GM12875 (cell line): Measurements from ENCODE around the gene UGT1A8.

Source experiments
- H3K4me3 ChIP-seq: one replicate; pipeline ENCODE4 v1.5.1; 2011; ENCODE audit warnings: low read depth, low read length, control low read depth
- TF ChIP-seq, protein P1 (sequence below): IDR thresholded peaks from 2 replicates; pipeline ENCODE4 v1.5.1; 2011; ENCODE audit warnings: low read depth, mild to moderate bottlenecking, control low read depth, inconsistent platforms, low read length, moderate library complexity, borderline replicate concordance; ENCODE audit not compliant: insufficient read depth

The UGT1A8 gene

DNA sequence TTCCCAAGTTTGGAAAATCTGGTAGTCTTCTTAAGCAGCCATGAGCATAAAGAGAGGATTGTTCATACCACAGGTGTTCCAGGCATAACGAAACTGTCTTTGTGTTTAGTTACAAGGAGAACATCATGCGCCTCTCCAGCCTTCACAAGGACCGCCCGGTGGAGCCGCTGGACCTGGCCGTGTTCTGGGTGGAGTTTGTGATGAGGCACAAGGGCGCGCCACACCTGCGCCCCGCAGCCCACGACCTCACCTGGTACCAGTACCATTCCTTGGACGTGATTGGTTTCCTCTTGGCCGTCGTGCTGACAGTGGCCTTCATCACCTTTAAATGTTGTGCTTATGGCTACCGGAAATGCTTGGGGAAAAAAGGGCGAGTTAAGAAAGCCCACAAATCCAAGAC is 154.7 kb downstream of the UGT1A8 start:
- H3K4me3 ChIP-seq = no peak overlapping the region
- TF ChIP-seq, protein P1, sequence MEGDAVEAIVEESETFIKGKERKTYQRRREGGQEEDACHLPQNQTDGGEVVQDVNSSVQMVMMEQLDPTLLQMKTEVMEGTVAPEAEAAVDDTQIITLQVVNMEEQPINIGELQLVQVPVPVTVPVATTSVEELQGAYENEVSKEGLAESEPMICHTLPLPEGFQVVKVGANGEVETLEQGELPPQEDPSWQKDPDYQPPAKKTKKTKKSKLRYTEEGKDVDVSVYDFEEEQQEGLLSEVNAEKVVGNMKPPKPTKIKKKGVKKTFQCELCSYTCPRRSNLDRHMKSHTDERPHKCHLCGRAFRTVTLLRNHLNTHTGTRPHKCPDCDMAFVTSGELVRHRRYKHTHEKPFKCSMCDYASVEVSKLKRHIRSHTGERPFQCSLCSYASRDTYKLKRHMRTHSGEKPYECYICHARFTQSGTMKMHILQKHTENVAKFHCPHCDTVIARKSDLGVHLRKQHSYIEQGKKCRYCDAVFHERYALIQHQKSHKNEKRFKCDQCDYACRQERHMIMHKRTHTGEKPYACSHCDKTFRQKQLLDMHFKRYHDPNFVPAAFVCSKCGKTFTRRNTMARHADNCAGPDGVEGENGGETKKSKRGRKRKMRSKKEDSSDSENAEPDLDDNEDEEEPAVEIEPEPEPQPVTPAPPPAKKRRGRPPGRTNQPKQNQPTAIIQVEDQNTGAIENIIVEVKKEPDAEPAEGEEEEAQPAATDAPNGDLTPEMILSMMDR = no peak

DNA sequence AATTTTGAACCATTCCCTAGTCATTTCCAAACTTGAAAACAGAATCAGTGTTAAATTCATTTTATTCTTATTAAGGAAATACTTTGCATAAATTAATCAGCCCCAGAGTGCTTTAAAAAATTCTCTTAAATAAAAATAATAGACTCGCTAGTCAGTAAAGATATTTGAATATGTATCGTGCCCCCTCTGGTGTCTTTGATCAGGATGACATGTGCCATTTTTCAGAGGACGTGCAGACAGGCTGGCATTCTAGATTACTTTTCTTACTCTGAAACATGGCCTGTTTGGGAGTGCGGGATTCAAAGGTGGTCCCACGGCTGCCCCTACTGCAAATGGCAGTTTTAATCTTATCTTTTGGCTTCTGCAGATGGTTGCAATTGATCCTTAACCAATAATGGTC is 155.2 kb downstream of the UGT1A8 start:
- TF ChIP-seq, protein P1 = no peak
- no peak overlapping the region for H3K4me3 ChIP-seq

DNA sequence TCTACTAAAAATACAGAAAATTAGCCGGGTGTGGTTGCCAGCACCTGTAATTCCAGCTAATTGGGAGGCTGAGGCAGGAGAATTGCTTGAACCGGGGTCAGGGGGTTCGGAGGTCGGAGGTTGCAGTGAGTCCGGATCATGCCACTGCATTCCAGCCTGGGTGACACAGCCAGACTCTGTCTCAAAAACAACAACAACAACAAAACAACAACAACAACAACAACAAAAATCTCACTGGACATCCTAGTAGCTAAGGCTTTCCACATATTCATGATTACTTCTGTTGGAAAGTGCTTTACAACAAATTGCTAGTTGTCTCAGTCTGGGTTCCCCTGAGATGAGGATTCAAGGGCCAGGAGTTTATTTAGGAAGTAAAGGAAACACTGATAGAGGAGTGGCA is 156.4 kb downstream of the UGT1A8 start:
- TF ChIP-seq, protein P1 = no peak
- no peak overlapping the region for H3K4me3 ChIP-seq

DNA sequence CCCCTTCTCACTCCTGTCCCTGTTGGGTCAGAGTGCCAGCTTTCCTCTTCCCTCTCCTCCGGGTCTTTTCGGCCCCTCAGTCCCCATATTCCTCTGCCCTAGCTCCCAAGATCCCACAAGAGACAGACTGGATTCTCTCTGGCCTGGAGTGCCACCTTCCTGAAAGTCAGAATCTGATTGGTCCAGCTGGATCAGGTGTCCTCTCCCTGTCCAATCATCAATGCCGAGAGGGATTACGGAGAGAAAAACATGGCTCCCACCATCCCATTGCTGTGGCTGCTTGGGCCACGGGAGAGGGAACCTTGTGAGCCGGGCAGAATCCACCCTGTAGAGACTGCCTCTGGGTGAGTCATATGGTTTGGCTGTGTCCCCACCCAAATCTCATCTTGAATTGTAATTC is 158.0 kb downstream of the UGT1A8 start:
- H3K4me3 ChIP-seq = no peak overlapping the region
- TF ChIP-seq, protein P1 = no peak

DNA sequence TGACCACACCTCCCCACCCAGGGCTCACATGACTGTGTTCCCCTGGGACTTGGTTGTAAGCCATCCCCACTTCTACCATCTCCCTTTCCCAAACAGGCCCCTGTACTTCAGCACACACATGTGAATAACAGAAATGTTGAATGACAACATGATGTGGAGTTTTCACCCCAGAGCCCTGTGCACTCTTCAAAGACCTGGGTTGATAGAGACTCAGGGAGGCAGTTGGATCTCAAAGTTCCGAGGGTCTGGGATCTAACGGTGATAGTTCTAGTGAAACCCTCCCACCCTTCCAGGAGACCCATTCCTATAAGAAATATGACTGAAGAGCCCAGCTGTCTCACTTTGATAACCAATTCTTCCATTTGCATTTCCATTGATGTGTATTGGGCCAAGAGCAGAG is 160.6 kb downstream of the UGT1A8 start, which contains the start of gene MROH2A:
TSS of gene MROH2A (plus strand) at position 301 of the 400 bp plus-strand sequence. CDS start 1,029 bp downstream, outside the sequence.
- TF ChIP-seq, protein P1 = no peak
- H3K4me3 ChIP-seq = no peak within 1 kb of the TSS

DNA sequence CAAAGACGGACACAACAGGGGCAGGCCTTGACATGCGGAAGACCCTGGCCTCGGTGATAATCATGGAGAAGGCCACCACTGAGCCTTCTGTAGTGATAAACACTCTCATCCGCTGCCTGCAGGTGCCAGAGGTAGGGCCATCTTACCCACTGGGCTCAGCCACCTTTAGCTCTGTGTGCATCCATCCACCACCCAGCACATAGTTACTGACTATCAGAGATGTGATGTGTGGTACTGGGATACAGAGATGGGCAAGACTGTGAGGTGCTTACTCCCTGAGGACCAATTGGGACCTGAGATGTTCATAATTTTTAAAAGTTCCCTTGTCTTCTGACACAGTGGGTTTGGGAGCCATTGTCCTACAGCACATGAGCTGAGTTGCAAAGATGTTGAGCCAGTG is 162.3 kb downstream of the UGT1A8 start:
- no peak overlapping the region for H3K4me3 ChIP-seq
- TF ChIP-seq, protein P1 = no peak

DNA sequence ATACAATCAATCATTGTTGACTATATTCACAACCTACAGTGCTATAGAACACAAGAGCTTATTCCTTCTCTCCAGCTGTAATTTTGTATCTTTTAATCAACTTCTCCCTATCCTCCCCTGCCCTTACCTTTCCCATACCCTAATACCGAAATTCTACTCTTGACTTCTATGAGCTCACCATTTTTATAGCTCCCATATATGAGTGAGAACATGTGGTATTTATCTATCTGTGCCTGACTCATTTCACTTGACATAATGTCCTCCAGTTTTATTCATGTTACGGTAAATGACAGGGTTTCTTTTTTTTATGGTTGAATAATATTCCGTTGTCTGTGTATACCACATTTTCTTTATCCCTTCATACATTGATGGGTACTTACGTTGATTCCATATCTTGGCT is 163.3 kb downstream of the UGT1A8 start:
- TF ChIP-seq, protein P1 = no peak
- H3K4me3 ChIP-seq = no peak overlapping the region
